GM23338 (cell line): ENCODE measurements around the gene RNU7-1. TPM values are rescaled to one million over a fixed set of nuclear protein-coding genes. Genes with fewer than 3 reads are reported as not detected.

Source experiments
- ATAC-seq: fragments of 200-7000 bp; cut with Tn5 transposase; 3 replicates; pipeline ENCODE4 v1.9.1; 2020
- DNase-seq: peaks from one replicate; pipeline ENCODE4 v3.0.0-alpha.2; 2015; ENCODE audit warnings: low spot score
- H2AFZ ChIP-seq: fragments of 200-600 bp; sonication (generic); 2 replicates; pipeline ENCODE4 v1.8.0; 2016; ENCODE audit warnings: antibody characterized with exemption, mild to moderate bottlenecking, moderate library complexity
- H3F3A ChIP-seq: fragments of 200-600 bp; sonication (generic); replicated peaks from 2 replicates; pipeline ENCODE4 v1.8.0; 2017; ENCODE audit warnings: antibody characterized with exemption, mixed run types, low read depth
- H3K27ac ChIP-seq: fragments of 200-600 bp; sonication (generic); 2 replicates; pipeline ENCODE4 v1.6.1; 2016; ENCODE audit warnings: low read depth
- H3K27me3 ChIP-seq: fragments of 200-600 bp; sonication (generic); 2 replicates; pipeline ENCODE4 v1.8.0; 2016; ENCODE audit warnings: mild to moderate bottlenecking, mixed run types, moderate library complexity; ENCODE audit not compliant: insufficient read depth
- H3K36me3 ChIP-seq: fragments of 200-600 bp; sonication (generic); 2 replicates; pipeline ENCODE4 v1.8.0; 2016; ENCODE audit warnings: mild to moderate bottlenecking; ENCODE audit not compliant: insufficient read depth
- H3K4me1 ChIP-seq: fragments of 200-600 bp; sonication (generic); 2 replicates; pipeline ENCODE4 v1.8.0; 2016; ENCODE audit warnings: mild to moderate bottlenecking, moderate library complexity; ENCODE audit not compliant: insufficient read depth
- H3K4me2 ChIP-seq: fragments of 200-600 bp; sonication (generic); 2 replicates; pipeline ENCODE4 v1.7.1; 2017; ENCODE audit warnings: mixed run types
- H3K4me3 ChIP-seq: fragments of 200-600 bp; sonication (generic); 2 replicates; pipeline ENCODE4 v1.6.1; 2016; ENCODE audit warnings: mixed run types
- H3K79me2 ChIP-seq: fragments of 200-600 bp; sonication (generic); replicated peaks from 2 replicates; pipeline ENCODE4 v1.8.0; 2017; ENCODE audit warnings: mild to moderate bottlenecking; ENCODE audit not compliant: insufficient read depth
- H3K9me2 ChIP-seq: fragments of 200-600 bp; sonication (generic); 2 replicates; pipeline ENCODE4 v1.8.0; 2017; ENCODE audit not compliant: insufficient read depth
- H4K20me1 ChIP-seq: fragments of 200-600 bp; sonication (generic); replicated peaks from 2 replicates; pipeline ENCODE4 v1.8.0; 2017; ENCODE audit warnings: mild to moderate bottlenecking; ENCODE audit not compliant: insufficient read depth
- H3K27ac Mint-ChIP-seq: 2 replicates; pipeline ENCODE4 v1.8.0; 2020; ENCODE audit warnings: inconsistent platforms, mild to moderate bottlenecking, moderate library complexity, mixed read lengths
- H3K27me3 Mint-ChIP-seq: 3 replicates; pipeline ENCODE4 v1.8.0; 2022; ENCODE audit warnings: low read depth, mild to moderate bottlenecking, moderate library complexity, mixed read lengths, inconsistent platforms; ENCODE audit not compliant: insufficient read depth, poor library complexity
- H3K36me3 Mint-ChIP-seq: 3 replicates; pipeline ENCODE4 v1.8.0; 2021; ENCODE audit warnings: low read depth, mild to moderate bottlenecking, inconsistent platforms, moderate library complexity, mixed read lengths
- H3K4me1 Mint-ChIP-seq: 3 replicates; pipeline ENCODE4 v1.8.0; 2020; ENCODE audit warnings: mild to moderate bottlenecking, inconsistent platforms, mixed read lengths
- H3K4me3 Mint-ChIP-seq: 3 replicates; pipeline ENCODE4 v1.8.0; 2021; ENCODE audit warnings: moderate library complexity, mild to moderate bottlenecking, inconsistent platforms, mixed read lengths
- H3K9me3 Mint-ChIP-seq: 3 replicates; pipeline ENCODE4 v1.8.0; 2020; ENCODE audit warnings: moderate library complexity, mild to moderate bottlenecking, inconsistent platforms, mixed read lengths
- CTCF ChIP-seq, 2 experiments: fragments of 200-600 bp in 1 of 2; sonication (generic) in 1 of 2; conservative IDR thresholded peaks; 2 replicates each; pipeline versions ENCODE4 v1.5.1 to v1.6.1; 2016 to 2017; ENCODE audit warnings: antibody characterized with exemption in 2 of 2, low read depth in 2 of 2, mild to moderate bottlenecking in 2 of 2, moderate library complexity in 1 of 2
- EZH2phosphoT487 ChIP-seq: fragments of 200-600 bp; sonication (generic); IDR thresholded peaks from one replicate; pipeline ENCODE4 v1.8.1; 2018; ENCODE audit warnings: antibody characterized with exemption; ENCODE audit not compliant: unreplicated experiment
- JUNB ChIP-seq: IDR thresholded peaks from one replicate; pipeline ENCODE4 v1.6.1; 2016; ENCODE audit warnings: antibody characterized with exemption; ENCODE audit not compliant: unreplicated experiment
- NANOG ChIP-seq: IDR thresholded peaks from 2 replicates; pipeline ENCODE4 v1.6.1; 2016; ENCODE audit warnings: antibody characterized with exemption, borderline replicate concordance
- STAT1 ChIP-seq: IDR thresholded peaks from one replicate; pipeline ENCODE4 v1.6.1; 2016; ENCODE audit warnings: antibody characterized with exemption; ENCODE audit not compliant: unreplicated experiment
- ZNF114 ChIP-seq: fragments of 250-450 bp; sonication (Bioruptor Pico); IDR thresholded peaks from 2 replicates; pipeline ENCODE4 v1.5.0; 2020; ENCODE audit warnings: mild to moderate bottlenecking, moderate library complexity
- ZNF331 ChIP-seq: fragments of 250-450 bp; sonication (Bioruptor Pico); IDR thresholded peaks from 2 replicates; pipeline ENCODE4 v1.5.0; 2020; ENCODE audit warnings: low read depth, mild to moderate bottlenecking, moderate library complexity
- ZNF462 ChIP-seq: fragments of 250-450 bp; sonication (Bioruptor Pico); IDR thresholded peaks from 2 replicates; pipeline ENCODE4 v1.5.0; 2020; ENCODE audit warnings: mild to moderate bottlenecking, moderate library complexity
- polyA plus RNA-seq: library from polyadenylated mRNA; unstranded; fragments of >200 nt; fragmentation: Nextera tagmentation; extraction: Ambion mirVana; gene quantifications from 2 replicates; pipeline ENCODE4 v1.2.1, GENCODE V29; 2016
- total RNA-seq: library from RNA; depleted of rRNA; stranded (reverse); fragments of >200 nt; shearing (Covaris generic); gene quantifications from 2 replicates; pipeline ENCODE4 v1.2.3, GENCODE V29; 2014

The RNU7-1 gene
- total and polyA plus RNA-seq, 2 experiments from 2014 or later: not detected

- TF ChIP-seq ZNF462 (no peak), STAT1 (no peak), JUNB (no peak), ZNF114 (CRISPR knock-in tag) (no peak), ZNF331 (CRISPR knock-in tag) (no peak), EZH2phosphoT487 (no peak)
These were observed 16.4 kb downstream of the RNU7-1 start (continued) for GRCh38 chr12:6959805-6960592.

- peaks cover 6% of the 10 kb centered on the region for H3K36me3 ChIP-seq
- peaks cover 29% of the 10 kb centered on the region for H3F3A ChIP-seq
- peak overlapping the region; percentile 98 for H3K27ac Mint-ChIP-seq
- H3K4me1 Mint-ChIP-seq: peaks cover 45% of the 10 kb centered on the region
- H3K79me2 ChIP-seq: peaks cover 17% of the 10 kb centered on the region
- DNase-seq (no peak), ATAC-seq (peak; percentile 0; the same call in 2 of the 3 replicates)
- TF ChIP-seq CTCF (conservative IDR thresholded peaks at IDR 0.05; ENCODE audit: low read depth in 2 of 2): peak in 1 of 2 experiments; percentile 57; a peak in 2 of 4 replicates
- no peak for TF ChIP-seq NANOG
- H3K36me3 Mint-ChIP-seq: peaks cover 18% of the 10 kb centered on the region
- H3K4me2 ChIP-seq: peak overlapping the region; percentile 98
- no peaks in the 10 kb centered on the region; the same call in 1 of the 2 replicates for H4K20me1 ChIP-seq
- H3K4me1 ChIP-seq: peaks cover 38% of the 10 kb centered on the region
- no peak overlapping the region for H2AFZ ChIP-seq
- peak overlapping the region; percentile 95; the same call in 1 of the 2 replicates for H3K4me3 ChIP-seq
- H3K9me2 ChIP-seq: no peaks in the 10 kb centered on the region
- no peaks in the 10 kb centered on the region for H3K9me3 Mint-ChIP-seq
- H3K27ac ChIP-seq: peak overlapping the region; percentile 91
- peaks cover 25% of the 10 kb centered on the region for H3K27me3 Mint-ChIP-seq
- H3K27me3 ChIP-seq: no peaks in the 10 kb centered on the region
- H3K4me3 Mint-ChIP-seq: peak overlapping the region; percentile 86; the same call in 2 of the 3 replicates
These were observed 17.1 kb downstream of the RNU7-1 start for GRCh38 chr12:6960593-6961277.
